Activated naive CD4-positive, alpha-beta T cell treated with anti-CD3 and anti-CD28 coated beads, Interleukin-2, amount 50 U/mL, for 24 hours (primary cell): ENCODE measurements around the gene MED12.
A peak's percentile ranks its signal among the peaks of the same experiment; 100 is the strongest.

ENCODE experiments used
- H3K27ac Mint-ChIP-seq: one replicate; pipeline ENCODE4 v1.8.0; 2021; ENCODE audit warnings: mild to moderate bottlenecking, mixed read lengths
- H3K27me3 Mint-ChIP-seq: one replicate; pipeline ENCODE4 v1.8.0; 2021; ENCODE audit warnings: mixed read lengths
- H3K36me3 Mint-ChIP-seq: one replicate; pipeline ENCODE4 v1.8.0; 2021; ENCODE audit warnings: mixed read lengths
- H3K4me1 Mint-ChIP-seq: one replicate; pipeline ENCODE4 v1.8.0; 2021; ENCODE audit warnings: mixed read lengths
- H3K4me3 Mint-ChIP-seq: one replicate; pipeline ENCODE4 v1.8.0; 2021; ENCODE audit warnings: mild to moderate bottlenecking, mixed read lengths
- H3K9me3 Mint-ChIP-seq: one replicate; pipeline ENCODE4 v1.8.0; 2021; ENCODE audit warnings: mixed read lengths

The MED12 gene

DNA sequence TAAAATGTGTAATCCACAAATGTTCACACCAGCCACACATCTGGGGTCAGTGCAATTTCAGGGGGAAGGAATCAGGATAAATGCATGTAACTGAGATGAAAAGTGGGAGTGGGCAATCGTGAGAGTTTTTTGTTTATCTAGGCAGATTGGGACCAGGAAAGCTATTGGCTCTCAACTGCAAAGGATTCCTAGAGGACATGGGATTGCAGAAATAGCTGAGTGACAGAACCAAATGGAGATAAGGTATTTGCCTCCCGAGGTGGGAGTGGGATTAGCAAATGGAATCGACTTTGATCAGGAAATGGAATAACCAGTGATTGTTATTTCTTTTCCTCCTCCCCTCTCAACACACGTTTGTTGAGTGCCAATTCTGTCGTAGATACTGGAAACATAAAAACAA, 65.7 kb downstream of the MED12 start:
- Mint-ChIP-seq H3K4me1 (peaks cover 15% of the 10 kb centered on the region), H3K9me3 (no peaks in the 10 kb centered on the region), H3K27ac (no peak overlapping the region), H3K27me3 (no peaks in the 10 kb centered on the region), H3K4me3 (no peak overlapping the region), H3K36me3 (no peaks in the 10 kb centered on the region)

DNA sequence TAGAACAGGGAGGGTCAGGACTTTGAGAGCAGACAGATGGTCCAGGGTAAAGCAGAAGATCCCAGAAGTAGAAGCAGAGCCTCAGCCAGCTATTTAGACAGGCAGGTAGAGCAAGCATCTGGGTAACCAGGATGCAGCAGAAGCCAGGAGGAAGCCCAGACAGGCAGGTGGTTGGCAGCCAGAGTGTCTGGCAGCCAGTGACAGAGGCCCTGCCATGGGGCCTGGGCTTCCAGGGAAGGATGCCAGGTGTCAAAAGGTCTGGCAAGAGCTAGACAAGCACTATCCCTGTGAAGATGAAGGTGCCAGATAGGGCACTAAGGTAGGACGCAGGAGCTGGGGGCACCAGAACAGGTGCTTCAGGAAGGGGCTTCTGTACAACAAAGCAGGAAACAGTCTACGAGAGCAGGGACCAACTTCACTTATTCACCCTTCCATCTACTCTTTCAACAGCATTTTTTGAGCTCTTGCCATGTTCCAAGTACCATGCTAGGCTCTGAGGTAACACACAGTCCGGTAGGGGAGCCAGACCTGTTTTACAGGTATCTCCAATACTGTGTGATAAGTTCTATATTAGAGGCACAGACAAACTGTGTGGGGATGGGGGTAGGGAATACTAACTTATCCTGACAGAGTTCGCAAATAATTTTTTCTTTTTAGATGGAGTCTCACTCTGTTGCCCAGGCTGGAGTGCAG, 66.6 kb downstream of the MED12 start:
- Mint-ChIP-seq H3K4me3 (no peak overlapping the region), H3K27ac (no peak overlapping the region), H3K36me3 (no peaks in the 10 kb centered on the region), H3K27me3 (no peaks in the 10 kb centered on the region), H3K4me1 (peaks cover 15% of the 10 kb centered on the region), H3K9me3 (no peaks in the 10 kb centered on the region)

DNA sequence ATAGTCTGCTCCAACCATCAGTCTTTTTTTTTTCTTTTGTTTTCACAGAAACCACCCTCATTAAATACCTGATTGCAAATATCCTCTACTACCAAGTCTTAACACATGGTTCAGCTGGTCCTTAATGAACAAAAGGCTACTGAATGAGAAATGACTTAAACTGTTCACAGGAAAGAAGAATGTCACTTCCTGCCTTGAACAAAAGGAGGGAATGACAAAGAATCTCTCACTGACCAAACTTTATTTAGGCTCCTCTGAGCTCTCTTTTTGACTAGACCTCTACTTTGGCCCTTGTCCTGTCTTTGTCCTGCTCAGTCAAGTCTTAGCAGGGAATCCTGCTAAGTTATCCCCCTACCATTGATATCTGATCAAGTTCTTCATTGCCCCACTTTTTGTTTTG, 72.9 kb downstream of the MED12 start:
- no peak overlapping the region for H3K4me3 Mint-ChIP-seq
- H3K27me3 Mint-ChIP-seq: no peaks in the 10 kb centered on the region
- no peaks in the 10 kb centered on the region for H3K36me3 Mint-ChIP-seq
- H3K4me1 Mint-ChIP-seq: peaks cover 33% of the 10 kb centered on the region
- peak overlapping the region; percentile 66 for H3K27ac Mint-ChIP-seq
- no peaks in the 10 kb centered on the region for H3K9me3 Mint-ChIP-seq
